Upper lobe of right lung (tissue), 1 donor: ENCODE data around the gene SMIM10L2A. TPM values are rescaled to one million over a fixed set of nuclear protein-coding genes. Genes with fewer than 3 reads are reported as not detected.

Experiments
- ATAC-seq: fragments of 200-7000 bp; cut with Tn5 transposase; one replicate; pipeline ENCODE4 v1.9.1; 2020; ENCODE audit warnings: mild to moderate bottlenecking, moderate library complexity
- DNase-seq: peaks from one replicate; pipeline ENCODE4 v3.0.0-alpha.2; 2020
- H3K27ac ChIP-seq: fragments of 200-600 bp; one replicate; pipeline ENCODE4 v1.8.0; 2022
- H3K27me3 ChIP-seq: fragments of 200-600 bp; one replicate; pipeline ENCODE4 v1.8.0; 2022; ENCODE audit warnings: mild to moderate bottlenecking
- H3K36me3 ChIP-seq: fragments of 200-600 bp; one replicate; pipeline ENCODE4 v1.8.0; 2022
- H3K4me1 ChIP-seq: fragments of 200-600 bp; one replicate; pipeline ENCODE4 v1.8.0; 2022
- H3K4me3 ChIP-seq: fragments of 200-600 bp; one replicate; pipeline ENCODE4 v1.8.0; 2022; ENCODE audit warnings: mild to moderate bottlenecking
- H3K9me3 ChIP-seq: fragments of 200-600 bp; one replicate; pipeline ENCODE4 v1.8.0; 2022
- CTCF ChIP-seq: fragments of 200-600 bp; IDR thresholded peaks from one replicate; pipeline ENCODE4 v1.8.0; 2022; ENCODE audit warnings: antibody characterized with exemption
- intact Hi-C: fragments of 100-400 bp; cut with DNase I; formaldehyde crosslinking; loops from one replicate; pipeline ENCODE4 v1.11.0; 2022
- total RNA-seq: library from RNA; stranded (reverse); fragmentation: NEBNext Ultra II Directional; extraction: Animal tissue kit (Norgen Biotek cat#: 25700); gene quantifications from one replicate; pipeline ENCODE4 v1.2.1, GENCODE V29; 2021
- donor health status: DM: no; HTN: yes; CAD: no; lungs with severe emphysema.

The SMIM10L2A gene
- total RNA-seq, 1 donor from 2014 or later = 2.0 TPM

- H3K9me3 ChIP-seq = no peaks in the 10 kb centered on the region
- H3K4me3 ChIP-seq = no peak overlapping the region
- H3K4me1 ChIP-seq = no peaks in the 10 kb centered on the region
- H3K27me3 ChIP-seq = no peaks in the 10 kb centered on the region
- DNase-seq (no peak), ATAC-seq (no peak)
- H3K36me3 ChIP-seq = no peaks in the 10 kb centered on the region
- no peak for TF ChIP-seq CTCF
- no peak overlapping the region for H3K27ac ChIP-seq
- intact Hi-C loops = no loop called here
Measured at GRCh38 chrX:135424469-135424868, 2.7 kb downstream of the SMIM10L2A start.

- H3K4me1 ChIP-seq = no peaks in the 10 kb centered on the region
- H3K27ac ChIP-seq = no peak overlapping the region
- H3K27me3 ChIP-seq = no peaks in the 10 kb centered on the region
- no peak for ATAC-seq
- no peak for DNase-seq
- no peak for TF ChIP-seq CTCF
- H3K36me3 ChIP-seq = no peaks in the 10 kb centered on the region
- H3K9me3 ChIP-seq = no peaks in the 10 kb centered on the region
- no peak overlapping the region for H3K4me3 ChIP-seq
- intact Hi-C loops = no loop called here
Measured at GRCh38 chrX:135425026-135425965, 3.6 kb downstream of the SMIM10L2A start.

- DNase-seq = no peak
- Histone ChIP-seq H3K9me3 (no peaks in the 10 kb centered on the region), H3K27me3 (no peaks in the 10 kb centered on the region), H3K36me3 (no peaks in the 10 kb centered on the region), H3K4me3 (no peak overlapping the region), H3K4me1 (no peaks in the 10 kb centered on the region), H3K27ac (no peak overlapping the region)
- no peak for TF ChIP-seq CTCF
- intact Hi-C loops = no loop called here
- ATAC-seq = no peak
Measured at GRCh38 chrX:135429429-135429828, 7.7 kb downstream of the SMIM10L2A start.

GRCh38 chrX:135431886-135432285, 10.1 kb downstream of the SMIM10L2A start:
- Histone ChIP-seq H3K27ac (no peak overlapping the region), H3K27me3 (no peaks in the 10 kb centered on the region), H3K4me3 (no peak overlapping the region), H3K36me3 (no peaks in the 10 kb centered on the region), H3K9me3 (no peaks in the 10 kb centered on the region), H3K4me1 (no peaks in the 10 kb centered on the region)
- ATAC-seq (no peak), DNase-seq (no peak)
- intact Hi-C loops = no loop called here
- TF ChIP-seq CTCF = no peak

- intact Hi-C loops = no loop called here
Measured at GRCh38 chrX:135432453-135432852, 10.7 kb downstream of the SMIM10L2A start.

More at GRCh38 chrX:135432453-135432852, 10.7 kb downstream of the SMIM10L2A start:
- no peak overlapping the region for H3K27ac ChIP-seq
- H3K27me3 ChIP-seq = no peaks in the 10 kb centered on the region
- H3K36me3 ChIP-seq = no peaks in the 10 kb centered on the region
- ATAC-seq = no peak
- DNase-seq = no peak
- no peak for TF ChIP-seq CTCF
- no peaks in the 10 kb centered on the region for H3K9me3 ChIP-seq
- no peaks in the 10 kb centered on the region for H3K4me1 ChIP-seq
- no peak overlapping the region for H3K4me3 ChIP-seq
